Coronary artery (tissue), 2 donors: ENCODE results near the gene KLHL7.
A peak's percentile ranks its signal among the peaks of the same experiment; 100 is the strongest.
"Not testable (repeated sequence)": the region's sequence is repeated elsewhere in the genome, so short reads cannot be mapped to it uniquely, and the experiment has no call there.

ENCODE experiments used
- DNase-seq: peaks from one replicate; pipeline ENCODE4 v3.0.0-alpha.2; 2017; ENCODE audit warnings: low spot score
- H3K27ac ChIP-seq, 2 donors: fragments of 200-600 bp; sonication (generic); one replicate each; pipeline ENCODE4 v1.5.1; 2016 to 2019
- H3K4me3 ChIP-seq: fragments of 200-600 bp; sonication (generic); 2 replicates; pipeline ENCODE4 v1.5.1; 2016; ENCODE audit warnings: mild to moderate bottlenecking, moderate library complexity
- CTCF ChIP-seq: fragments of 200-600 bp; sonication (generic); IDR thresholded peaks from one replicate; pipeline ENCODE4 v1.5.1; 2019; ENCODE audit warnings: antibody characterized with exemption

The KLHL7 gene

GRCh38 chr7:23213755-23214154, 108.2 kb downstream of the KLHL7 start:
- H3K4me3 ChIP-seq, result no peak overlapping the region
- no peak for TF ChIP-seq CTCF
- no peak for DNase-seq
- no peak overlapping the region for H3K27ac ChIP-seq

- Histone ChIP-seq H3K4me3 (no peak overlapping the region), H3K27ac (no peak overlapping the region)
- DNase-seq, result no peak
- no peak for TF ChIP-seq CTCF
Measured at GRCh38 chr7:23214423-23214822, 108.8 kb downstream of the KLHL7 start.

GRCh38 chr7:23214938-23215337, 109.4 kb downstream of the KLHL7 start:
- peak; percentile 8 for DNase-seq
- no peak for TF ChIP-seq CTCF
- H3K27ac ChIP-seq, result no peak overlapping the region
- no peak overlapping the region for H3K4me3 ChIP-seq

GRCh38 chr7:23216021-23216420, 110.4 kb downstream of the KLHL7 start:
- no peak for DNase-seq

GRCh38 chr7:23218196-23218595, 112.6 kb downstream of the KLHL7 start:
- no peak overlapping the region for H3K27ac ChIP-seq
- no peak overlapping the region for H3K4me3 ChIP-seq

More at GRCh38 chr7:23216021-23216420, 110.4 kb downstream of the KLHL7 start:
- H3K4me3 ChIP-seq, result no peak overlapping the region
- H3K27ac ChIP-seq, result no peak overlapping the region
- no peak for TF ChIP-seq CTCF

GRCh38 chr7:23220690-23221305, 115.2 kb downstream of the KLHL7 start:
- no peak overlapping the region for H3K27ac ChIP-seq
- H3K4me3 ChIP-seq, result no peak overlapping the region
- no peak for TF ChIP-seq CTCF
- no peak for DNase-seq

More at GRCh38 chr7:23218196-23218595, 112.6 kb downstream of the KLHL7 start:
- no peak for TF ChIP-seq CTCF
- no peak for DNase-seq

- no peak overlapping the region for H3K4me3 ChIP-seq
- no peak for DNase-seq
- H3K27ac ChIP-seq, result no peak overlapping the region
- TF ChIP-seq CTCF, result no peak
Measured at GRCh38 chr7:23222439-23223030, 117.0 kb downstream of the KLHL7 start.

- H3K27ac ChIP-seq, H3K4me3 ChIP-seq, DNase-seq: not testable (repeated sequence)
Measured at GRCh38 chr7:23224364-23224763, 118.8 kb downstream of the KLHL7 start.
